Activated CD4-positive, CD25-positive, alpha-beta regulatory T cell (primary cell): ENCODE results near the gene ZNF205.
"Not testable (repeated sequence)": the region's sequence is repeated elsewhere in the genome, so short reads cannot be mapped to it uniquely, and the experiment has no call there.

Experiments
- DNase-seq, 4 experiments: peaks; one replicate each; lab custom pipeline; 2025; lab: John Stamatoyannopoulos, UW

ZNF205 gene

GRCh38 chr16:3148256-3149192 is 36.1 kb downstream of the ZNF205 start:
- no peak for DNase-seq

GRCh38 chr16:3149193-3149530 is 36.8 kb downstream of the ZNF205 start:
- no peak for DNase-seq

GRCh38 chr16:3149630-3150345 is 37.4 kb downstream of the ZNF205 start:
- no peak for DNase-seq

- DNase-seq: peak; percentile 88 to 99 (median 94)
These were observed 38.2 kb downstream of the ZNF205 start for GRCh38 chr16:3150346-3151218.

- DNase-seq: no peak
These were observed 39.6 kb downstream of the ZNF205 start for GRCh38 chr16:3152027-3152276.

- peak; percentile 25 to 67 (median 46) for DNase-seq
These were observed 40.0 kb downstream of the ZNF205 start for GRCh38 chr16:3152277-3152990.

GRCh38 chr16:3152991-3153368 is 40.6 kb downstream of the ZNF205 start:
- no peak for DNase-seq

GRCh38 chr16:3155181-3155580 is 42.8 kb downstream of the ZNF205 start:
- DNase-seq: no peak

GRCh38 chr16:3155972-3156371 is 43.6 kb downstream of the ZNF205 start:
- no peak for DNase-seq

GRCh38 chr16:3157229-3158025 is 45.0 kb downstream of the ZNF205 start:
- peak in 2 of 4 experiments; percentile 31 to 33 for DNase-seq

- DNase-seq: no peak
These were observed 45.7 kb downstream of the ZNF205 start for GRCh38 chr16:3158026-3158509.

GRCh38 chr16:3158510-3159314 is 46.3 kb downstream of the ZNF205 start:
- peak; percentile 70 to 91 (median 80) for DNase-seq

- no peak for DNase-seq
These were observed 49.0 kb downstream of the ZNF205 start for GRCh38 chr16:3161235-3162018.

GRCh38 chr16:3164121-3164991 is 52.0 kb downstream of the ZNF205 start:
- no peak for DNase-seq

- DNase-seq: no peak
These were observed 52.9 kb downstream of the ZNF205 start for GRCh38 chr16:3165111-3165822.

GRCh38 chr16:3166505-3166886 is 54.1 kb downstream of the ZNF205 start:
- DNase-seq: no peak

GRCh38 chr16:3168729-3169128 is 56.3 kb downstream of the ZNF205 start:
- DNase-seq: not testable (repeated sequence)
